HG03060 (cell line): ENCODE measurements around the gene ZFP62.
"Not testable (repeated sequence)": the region's sequence is repeated elsewhere in the genome, so short reads cannot be mapped to it uniquely, and the experiment has no call there.

ENCODE experiments used
- ATAC-seq: cut with Tn5 transposase; IDR thresholded peaks from one replicate; pipeline ENCODE4 v1.9.1; 2021; ENCODE audit warnings: low read depth, moderate number of reproducible peaks; ENCODE audit not compliant: unreplicated experiment

The ZFP62 gene

DNA sequence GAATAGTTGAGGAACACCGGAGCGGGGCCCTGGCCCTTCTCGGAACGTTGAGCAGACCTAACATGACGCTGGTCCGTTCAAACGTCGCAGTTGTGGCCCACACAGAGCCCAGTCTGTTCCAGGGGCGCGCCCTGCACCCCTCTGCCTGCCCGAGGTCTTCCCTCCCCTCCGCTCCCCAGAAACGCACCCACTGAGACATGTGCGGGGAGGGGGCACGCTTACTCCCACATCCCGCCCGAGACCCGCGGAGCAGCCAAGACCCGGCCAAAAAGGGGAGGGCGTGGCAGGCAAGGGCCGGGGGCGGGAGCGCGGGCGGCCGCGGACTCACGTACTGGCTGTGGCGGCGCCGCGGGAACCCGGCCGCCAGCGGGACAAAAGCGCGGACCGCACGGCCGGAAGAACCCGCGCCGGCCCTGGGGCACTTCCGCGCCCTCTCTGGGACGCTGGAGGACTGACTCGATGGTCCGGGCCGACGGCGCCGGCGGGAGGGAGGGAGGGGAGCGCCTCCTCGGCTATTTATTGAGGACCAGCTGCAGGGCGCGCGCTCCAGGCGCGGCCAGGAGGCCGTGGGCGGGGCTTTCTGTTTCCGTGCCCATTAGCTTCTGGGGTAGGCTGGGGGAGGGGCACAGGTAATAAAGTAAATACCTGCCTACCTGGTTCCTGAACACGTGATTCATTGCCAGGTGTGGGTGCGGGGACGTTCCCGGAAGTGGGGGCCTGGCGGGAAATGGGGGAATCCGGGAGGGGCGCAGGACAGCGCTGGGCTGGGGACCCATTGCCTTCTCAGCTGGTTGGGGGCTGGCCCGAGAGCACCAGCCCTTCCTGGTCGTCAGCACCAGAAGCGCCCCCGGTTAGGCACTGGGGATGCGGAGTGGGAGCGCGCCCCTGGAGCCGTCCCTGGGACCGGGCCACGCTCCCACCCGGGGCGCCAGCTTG lies at the start of gene ZFP62:
Gene ZFP62 (minus strand): TSS at position 390 of the 936 bp plus-strand sequence. CDS start 57 bp downstream, at position 333.
- ATAC-seq, result peak; percentile 39

DNA sequence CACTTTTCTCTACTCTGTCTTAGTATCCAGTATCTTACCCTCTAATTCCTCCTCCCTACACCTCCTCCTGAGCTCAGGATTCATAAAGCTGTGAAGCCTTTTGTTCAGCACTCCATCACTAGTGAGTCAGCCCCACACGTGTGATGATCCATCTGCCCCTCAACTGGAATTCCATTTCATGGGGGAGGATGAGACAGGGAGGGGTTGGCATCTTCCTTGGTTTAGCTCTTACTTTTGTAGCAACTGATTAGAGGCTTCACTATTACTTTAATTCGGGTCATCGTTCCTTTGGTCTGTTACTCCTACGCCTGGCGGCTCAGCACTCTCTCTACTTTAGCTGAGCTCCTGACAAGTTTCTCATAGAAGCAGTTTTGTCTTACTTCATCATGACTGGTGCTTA lies 49.7 kb upstream of the ZFP62 start:
- no peak for ATAC-seq

DNA sequence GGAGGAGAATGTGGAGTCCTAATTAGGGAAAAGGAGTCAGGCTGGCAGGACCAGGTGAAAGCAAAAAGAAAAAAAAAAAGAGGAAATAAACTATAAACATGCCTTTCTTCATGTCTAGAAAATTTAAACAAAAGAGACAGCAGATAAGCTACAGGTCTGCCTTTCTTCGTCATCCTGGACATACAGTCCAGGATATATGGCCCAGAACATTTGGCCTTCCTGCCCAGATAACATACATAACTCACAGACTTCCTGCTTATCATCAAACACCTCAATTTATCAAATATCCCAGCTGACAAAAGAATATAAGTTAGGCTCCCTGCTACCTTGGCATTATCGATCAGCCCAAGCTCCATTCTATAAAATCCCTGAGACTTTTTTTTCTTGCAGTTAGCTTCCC lies 49.1 kb upstream of the ZFP62 start:
- ATAC-seq, result no peak

DNA sequence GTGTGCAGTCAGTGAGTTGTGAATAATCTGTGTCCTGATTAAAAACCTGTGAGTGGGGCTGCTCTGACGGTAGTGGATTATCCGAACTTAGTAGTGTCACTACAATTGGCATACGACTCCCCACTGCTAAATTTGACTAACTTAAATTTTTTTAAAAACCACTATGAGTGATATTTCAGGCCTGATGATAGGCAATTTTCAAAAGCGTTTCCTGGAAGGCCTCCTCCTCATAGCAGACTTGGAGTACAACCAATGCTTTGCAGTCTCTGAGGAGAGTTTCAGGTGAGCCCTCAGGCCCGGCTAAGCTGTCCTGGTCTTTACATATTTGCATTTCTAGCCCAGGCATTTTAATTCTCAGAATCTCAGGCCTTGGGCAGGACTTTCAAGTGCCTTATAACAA lies 48.7 kb upstream of the ZFP62 start:
- ATAC-seq, result no peak

DNA sequence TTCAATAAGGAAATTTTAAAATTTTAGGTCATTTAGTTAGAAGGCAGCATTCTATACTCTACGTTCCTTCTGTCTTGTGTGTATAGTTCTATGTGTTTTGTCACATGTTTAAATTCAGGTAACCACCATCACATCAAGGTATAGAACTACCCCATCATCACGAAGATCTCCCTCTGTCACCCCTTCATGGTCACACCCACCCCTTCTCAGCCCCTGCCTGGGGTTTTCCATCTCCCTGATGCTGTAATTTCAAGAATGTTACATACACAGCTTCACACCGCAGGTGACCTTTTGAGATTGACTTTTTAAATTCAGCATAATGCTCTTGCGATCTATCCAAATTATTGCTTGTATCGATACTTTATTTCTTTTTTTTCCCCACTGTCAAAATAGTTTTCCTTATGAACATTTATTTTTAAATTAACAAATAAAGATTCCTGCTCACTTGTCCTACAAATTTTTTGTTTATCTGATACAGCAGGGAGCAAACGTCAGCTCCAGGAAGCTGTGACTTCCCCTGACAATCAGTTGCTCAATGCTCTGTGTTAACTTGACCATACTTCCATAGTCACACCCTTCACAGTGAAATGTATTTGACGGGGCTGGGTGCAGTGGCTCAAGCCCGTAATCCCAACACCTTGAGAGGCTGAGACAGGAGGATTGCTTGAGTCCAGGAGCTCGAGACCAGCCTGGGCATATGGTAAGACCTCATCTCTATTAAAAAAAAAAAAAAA lies 48.1 kb upstream of the ZFP62 start:
- no peak for ATAC-seq

DNA sequence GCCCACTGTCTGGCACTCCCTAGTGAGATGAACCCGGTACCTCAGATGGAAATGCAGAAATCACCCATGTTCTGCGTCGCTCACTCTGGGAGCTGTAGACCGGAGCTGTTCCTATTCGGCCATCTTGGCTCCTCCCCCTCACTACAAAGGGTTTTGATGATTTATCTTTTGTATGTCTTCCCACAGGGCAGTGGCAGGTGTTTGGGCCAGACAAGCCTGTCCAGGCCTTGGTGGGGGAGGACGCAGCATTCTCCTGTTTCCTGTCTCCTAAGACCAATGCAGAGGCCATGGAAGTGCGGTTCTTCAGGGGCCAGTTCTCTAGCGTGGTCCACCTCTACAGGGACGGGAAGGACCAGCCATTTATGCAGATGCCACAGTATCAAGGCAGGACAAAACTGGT lies 47.3 kb upstream of the ZFP62 start:
- ATAC-seq, result no peak

DNA sequence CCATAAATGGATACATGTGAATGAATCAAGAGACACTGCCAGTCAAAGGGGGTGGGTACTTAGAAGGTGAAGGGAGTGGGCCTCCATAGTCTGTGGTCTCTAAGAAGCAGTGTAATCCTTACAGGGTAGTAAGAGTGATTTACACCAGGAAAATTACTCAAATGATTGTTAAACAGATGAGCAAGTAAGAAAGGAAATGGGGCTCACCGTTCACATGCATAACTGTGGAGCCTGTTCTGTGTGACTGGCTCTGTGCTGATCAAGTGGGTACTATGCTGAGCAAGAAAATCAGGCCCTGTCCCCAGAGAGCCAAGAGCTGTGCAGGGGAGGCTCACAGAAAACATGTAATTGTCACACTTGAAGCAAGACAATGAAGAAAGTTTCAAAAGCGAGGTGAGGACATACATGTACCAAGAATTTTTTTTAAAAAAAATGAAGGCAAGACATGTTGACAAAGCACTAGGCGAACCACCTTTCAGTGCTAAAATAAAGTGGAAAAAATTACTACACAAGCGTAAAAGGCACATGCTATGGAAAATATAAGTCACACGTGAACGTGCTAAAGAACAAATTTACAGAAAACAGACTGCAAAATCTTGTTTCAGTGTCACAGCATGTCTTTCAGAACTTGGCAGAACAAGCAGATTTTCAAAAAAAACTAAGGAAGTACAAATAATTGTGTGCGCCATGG lies 40.4 kb upstream of the ZFP62 start:
- ATAC-seq, result no peak

DNA sequence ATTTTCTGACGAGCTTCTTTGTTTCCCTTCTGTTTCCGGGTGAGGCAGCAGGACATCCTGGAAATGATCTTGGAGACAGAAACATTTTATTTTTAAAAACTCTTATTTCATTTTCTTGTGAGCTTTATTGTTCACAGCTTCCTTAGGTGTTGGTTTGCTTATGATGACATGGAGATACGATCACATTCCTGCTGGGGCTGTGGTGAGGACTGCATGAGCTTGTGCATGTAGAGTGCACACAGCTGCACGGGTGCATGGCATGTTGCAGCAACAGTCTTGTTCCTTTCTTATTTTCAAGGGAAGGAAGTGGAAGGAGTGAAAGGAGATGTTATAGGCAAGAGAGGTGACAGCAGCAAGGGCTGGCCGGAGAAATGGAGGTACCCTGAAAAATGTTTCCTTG lies 39.1 kb upstream of the ZFP62 start:
- ATAC-seq, result no peak

DNA sequence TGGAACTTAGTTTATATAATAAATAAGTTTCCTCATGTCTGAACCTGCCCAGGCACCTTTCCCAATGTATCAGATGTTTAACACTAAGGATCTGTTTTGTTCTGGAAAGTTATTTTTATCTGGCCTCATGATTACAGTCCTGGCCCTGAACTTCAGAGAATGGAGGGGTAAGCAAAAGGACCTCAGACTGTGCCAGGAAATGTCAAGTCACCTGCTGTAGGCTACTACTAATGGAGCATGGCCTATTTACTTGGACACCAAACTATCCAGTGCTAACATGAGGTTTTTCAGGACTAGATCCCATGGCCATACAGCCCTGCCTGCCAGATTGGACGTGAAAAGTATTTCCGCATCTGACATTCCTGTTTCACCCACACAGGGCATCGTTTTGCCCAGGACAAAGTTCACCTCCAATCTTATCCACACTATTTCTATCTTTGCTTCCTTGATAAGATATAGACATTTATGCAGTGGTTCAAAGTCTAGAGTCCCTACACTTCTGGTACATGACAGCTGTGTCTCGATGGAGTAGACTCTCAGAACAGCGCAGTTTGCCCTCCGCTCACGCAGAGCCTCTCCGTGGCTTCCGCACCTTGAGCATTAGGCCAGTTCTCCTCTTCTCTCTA lies 37.7 kb upstream of the ZFP62 start, which contains the start of gene BTNL8:
Gene BTNL8 (plus strand): TSS at position 539 of the 626 bp plus-strand sequence. CDS start 152 bp downstream, outside the sequence.
- ATAC-seq, result no peak

DNA sequence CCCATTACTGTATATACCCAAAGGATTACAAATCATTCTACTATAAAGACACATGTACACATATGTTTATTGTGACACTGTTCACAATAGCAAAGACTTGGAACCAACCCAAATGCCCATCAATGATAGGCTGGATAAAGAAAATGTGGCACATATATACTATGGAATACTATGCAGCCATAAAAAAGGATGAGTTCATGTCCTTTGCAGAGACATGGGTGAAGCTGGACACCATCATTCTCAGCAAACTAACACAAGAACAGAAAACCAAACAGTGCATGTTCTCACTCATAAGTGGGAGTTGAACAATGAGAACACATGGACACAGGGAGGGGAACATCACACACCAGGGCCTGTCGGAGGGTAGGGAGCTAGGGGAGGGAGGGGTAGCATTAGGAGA lies 34.3 kb upstream of the ZFP62 start:
- not testable (repeated sequence) for ATAC-seq

DNA sequence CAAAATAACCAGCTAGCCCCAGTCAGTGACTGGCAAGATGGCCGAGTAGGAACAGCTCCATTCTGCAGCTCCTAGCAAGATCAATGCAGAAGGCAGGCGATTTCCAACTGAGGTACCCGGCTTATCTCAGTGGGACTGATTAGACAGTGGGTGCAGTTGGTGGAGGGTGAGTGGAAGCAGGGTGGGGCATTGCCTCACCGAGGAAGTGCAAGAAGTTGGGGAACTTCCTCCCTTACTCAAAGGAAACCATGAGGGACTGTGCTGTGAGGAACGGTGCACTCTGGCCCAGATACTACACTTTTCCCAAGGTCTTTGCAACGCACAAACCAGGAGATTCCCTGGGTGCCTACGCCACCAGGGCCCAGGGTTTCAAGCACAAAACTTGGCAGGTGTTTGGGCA lies 28.3 kb upstream of the ZFP62 start:
- no peak for ATAC-seq

DNA sequence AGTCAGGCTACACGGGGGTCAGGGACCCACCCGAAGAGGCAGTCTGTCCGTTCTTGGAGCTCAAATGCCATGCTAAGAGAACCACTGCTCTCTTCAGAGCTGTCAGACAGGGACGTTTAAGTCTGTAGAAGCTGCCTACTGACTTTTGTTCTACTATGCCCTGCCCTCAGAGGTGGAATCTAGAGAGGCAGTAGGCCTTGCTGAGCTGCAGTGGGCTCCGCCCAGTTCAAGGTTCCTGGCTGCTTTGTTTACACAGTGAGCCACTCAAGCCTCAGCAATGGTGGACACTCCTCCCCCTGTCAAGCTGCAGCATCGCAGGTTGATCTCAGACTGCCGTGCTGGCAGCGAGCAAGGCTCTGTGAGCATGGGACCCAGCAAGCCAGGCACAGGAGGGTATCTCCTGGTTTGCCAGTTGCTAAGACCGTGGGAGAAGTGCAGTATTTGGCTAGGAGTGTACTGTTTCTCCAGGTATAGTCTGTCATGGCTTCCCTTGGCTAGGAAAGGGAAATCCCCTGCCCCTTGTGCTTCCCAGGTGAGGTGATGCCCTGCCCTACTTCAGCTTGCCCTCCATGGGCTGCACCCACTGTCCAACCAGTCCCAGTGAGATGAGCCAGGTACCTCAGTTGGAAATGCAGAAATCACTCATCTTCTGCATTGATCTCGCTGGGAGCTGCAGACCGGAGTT lies 24.9 kb upstream of the ZFP62 start:
- not testable (repeated sequence) for ATAC-seq

DNA sequence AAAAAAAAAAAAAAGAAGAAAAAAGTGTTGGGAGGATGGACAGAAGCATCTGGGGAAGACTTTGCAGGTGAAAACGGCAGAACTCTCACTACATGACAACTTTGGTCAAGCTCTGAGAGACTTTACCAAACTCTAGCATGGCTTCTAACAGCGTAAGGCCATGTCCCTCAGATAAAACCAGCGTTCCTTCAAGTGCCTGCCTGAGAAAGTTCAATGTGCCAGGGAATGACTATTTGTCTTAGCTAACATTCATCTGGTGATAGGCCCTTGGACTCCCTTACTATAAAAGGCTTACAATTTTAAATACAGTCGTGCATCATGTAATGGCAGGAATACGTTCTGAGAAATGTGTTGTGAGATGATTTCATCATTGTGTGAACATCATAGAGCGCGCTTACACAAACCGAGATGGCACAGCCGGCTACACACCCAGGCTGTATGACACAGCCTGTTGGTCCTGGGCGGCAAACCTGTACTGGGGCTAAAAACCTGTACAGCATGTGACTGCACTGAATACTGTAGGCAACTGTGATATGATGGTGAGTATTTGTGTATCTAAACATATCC lies 14.9 kb upstream of the ZFP62 start:
- ATAC-seq, result no peak

DNA sequence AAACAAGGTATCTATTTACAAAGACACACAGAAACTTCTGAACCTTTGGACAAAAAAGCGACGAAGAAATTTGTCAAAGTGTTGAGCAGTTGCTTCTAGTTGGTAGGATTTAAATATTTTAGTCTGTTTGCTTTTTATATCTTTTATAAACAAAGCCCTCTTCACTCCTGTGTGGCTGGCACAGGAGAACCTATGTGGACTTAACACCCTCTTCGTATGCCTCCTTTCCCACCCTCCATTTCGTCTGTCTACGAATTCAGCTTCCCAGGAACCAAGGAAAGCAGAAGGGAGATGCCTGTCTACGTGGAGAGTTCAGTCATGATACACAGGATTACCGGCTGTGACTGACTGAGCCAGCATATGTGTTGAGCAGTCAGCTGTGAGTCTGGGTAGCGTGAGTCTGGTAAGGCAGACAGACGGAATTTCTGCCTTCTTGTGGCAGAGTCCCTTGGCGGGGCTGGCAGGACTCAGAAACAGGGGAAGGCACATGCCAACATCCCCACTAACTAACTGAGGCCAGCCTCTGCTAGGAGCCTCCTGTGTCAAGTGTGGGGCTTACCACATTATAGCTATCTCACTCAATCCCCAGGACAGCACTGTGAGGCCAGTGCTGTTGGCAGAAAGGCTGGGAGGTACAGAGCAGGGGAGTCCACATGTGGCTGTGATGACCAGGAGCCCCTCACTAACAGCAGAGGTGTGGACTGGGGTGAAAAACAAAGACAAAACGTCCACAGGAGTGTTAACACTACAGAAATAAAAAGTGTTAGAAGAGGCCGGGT lies 13.9 kb upstream of the ZFP62 start:
- no peak for ATAC-seq

DNA sequence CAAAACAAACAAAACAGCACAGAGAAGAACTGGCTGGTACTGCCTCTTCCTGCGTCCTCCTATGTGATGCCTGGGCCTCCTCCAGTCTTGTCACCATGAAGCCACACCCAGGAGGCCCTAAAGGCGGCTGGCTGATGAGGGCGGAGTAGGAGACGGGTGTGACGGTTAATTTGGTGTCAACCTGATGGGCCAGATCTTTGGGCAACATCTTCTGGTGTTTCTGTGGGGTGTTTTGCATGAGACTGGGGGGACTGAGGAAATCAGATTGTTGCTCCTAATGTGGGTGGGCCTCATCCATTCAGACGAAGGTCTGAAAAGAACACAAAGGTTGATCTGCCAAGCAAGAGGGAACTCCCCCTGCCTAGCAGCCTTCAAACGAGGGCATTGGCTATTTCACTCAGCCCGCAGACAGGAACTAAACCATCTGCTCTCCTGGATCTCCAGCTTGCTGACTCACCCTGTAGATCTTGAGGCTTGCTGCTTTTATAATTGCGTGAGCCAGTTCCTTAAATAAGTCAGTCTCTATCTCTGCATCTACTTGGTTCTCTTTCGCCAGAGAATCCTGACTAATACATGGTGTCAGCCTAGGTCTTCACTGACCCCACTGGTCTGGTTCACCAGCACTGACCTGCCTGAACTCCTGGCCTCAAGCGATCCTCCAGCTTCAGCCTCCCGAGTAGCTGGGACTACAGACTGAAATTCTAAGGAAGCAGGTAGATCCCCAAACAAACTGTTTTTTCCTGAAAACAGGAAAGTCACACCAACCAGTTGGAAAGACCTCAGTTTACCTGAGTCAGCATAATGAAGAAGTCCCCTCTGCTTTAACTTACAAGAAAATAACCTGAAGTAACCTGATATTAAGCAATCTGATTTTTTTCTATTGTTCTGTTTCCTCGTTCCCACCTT lies 12.8 kb upstream of the ZFP62 start:
- ATAC-seq, result no peak

DNA sequence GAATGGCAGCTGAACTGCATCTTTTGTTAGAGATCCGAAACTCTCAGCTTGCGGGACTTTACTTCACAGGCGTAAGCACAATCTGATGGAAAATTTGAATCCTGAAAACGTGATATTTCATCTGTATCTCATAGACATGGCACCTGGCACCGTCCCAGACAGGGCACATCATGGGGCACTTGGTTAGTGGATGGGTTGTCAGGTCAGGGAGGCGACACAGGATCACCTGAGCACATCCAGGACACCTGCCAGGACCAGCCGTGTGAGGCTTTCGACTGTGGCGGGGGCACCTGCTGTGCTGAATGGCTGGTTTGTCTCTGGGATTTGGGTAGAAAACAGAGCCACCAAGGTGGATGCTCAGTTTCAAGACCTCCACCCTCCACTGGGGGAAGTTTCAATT lies 11.3 kb upstream of the ZFP62 start:
- ATAC-seq, result no peak

DNA sequence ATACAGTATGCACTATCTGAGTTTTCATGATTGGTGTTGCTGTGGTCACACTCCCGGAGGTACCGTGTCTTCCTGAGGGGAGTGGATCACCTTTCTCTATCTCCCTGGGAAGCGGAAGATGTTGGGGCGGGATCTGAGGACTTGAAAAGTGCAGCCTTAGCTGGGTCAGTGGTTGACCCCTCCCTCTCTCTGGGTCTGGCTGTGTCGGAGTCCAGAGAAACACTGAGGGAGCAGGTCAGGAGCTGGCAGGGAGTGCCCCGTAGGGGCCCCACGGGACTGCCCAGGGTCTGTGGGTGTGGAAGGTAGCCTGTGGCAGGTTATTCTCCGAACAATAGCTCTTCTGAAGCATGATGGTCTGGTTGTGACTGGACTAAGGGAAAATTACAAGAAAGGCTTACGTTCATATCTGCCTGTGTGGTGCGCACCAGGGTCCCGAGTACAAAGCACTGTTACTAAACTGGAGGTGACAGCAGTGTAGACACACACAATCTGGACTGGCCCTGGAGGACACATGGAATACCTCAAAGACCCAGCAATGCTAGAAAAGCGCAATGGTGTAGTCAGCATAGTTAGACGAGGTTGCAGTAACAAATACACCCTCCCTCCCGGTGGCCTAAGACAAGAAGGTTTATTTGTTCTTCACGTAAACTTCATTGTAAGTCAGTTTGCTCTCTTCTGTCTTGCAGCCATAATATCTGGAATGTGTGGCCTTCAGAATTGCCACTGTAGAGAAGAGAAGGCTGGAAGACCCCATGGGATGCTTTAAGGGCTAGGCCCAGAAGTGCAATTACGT lies 9.4 kb upstream of the ZFP62 start:
- ATAC-seq, result no peak
